CD4-positive, alpha-beta T cell treated with Interferon gamma for 1 hour (primary cell): ENCODE data around the gene RPUSD2.
A peak's percentile ranks its signal among the peaks of the same experiment; 100 is the strongest.

ENCODE experiments used
- DNase-seq: peaks from one replicate; pipeline ENCODE4 v3.0.0-alpha.2; 2020

The RPUSD2 gene

GRCh38 chr15:40569129-40569953 is at the start of gene RPUSD2:
Gene RPUSD2 (plus strand): TSS chr15:40569299. CDS start chr15:40569338, 39 bp downstream.
- DNase-seq, result peak; percentile 87

- no peak for DNase-seq
Observed at GRCh38 chr15:40523611-40524010, 45.5 kb upstream of the RPUSD2 start.

GRCh38 chr15:40525855-40526254 is 43.2 kb upstream of the RPUSD2 start:
- no peak for DNase-seq

- DNase-seq, result no peak
Observed at GRCh38 chr15:40528801-40529200, 40.3 kb upstream of the RPUSD2 start.

- no peak for DNase-seq
Observed at GRCh38 chr15:40533763-40534364, 35.2 kb upstream of the RPUSD2 start.

- no peak for DNase-seq
Observed at GRCh38 chr15:40534371-40534770, 34.7 kb upstream of the RPUSD2 start.

GRCh38 chr15:40536501-40536900 is 32.6 kb upstream of the RPUSD2 start:
- no peak for DNase-seq

GRCh38 chr15:40538976-40539375 is 30.1 kb upstream of the RPUSD2 start:
- DNase-seq, result no peak

- no peak for DNase-seq
Observed at GRCh38 chr15:40543082-40543481, 26.0 kb upstream of the RPUSD2 start.

GRCh38 chr15:40543631-40544294 is 25.3 kb upstream of the RPUSD2 start:
- DNase-seq, result no peak

- DNase-seq, result no peak
Observed at GRCh38 chr15:40545457-40545856, 23.6 kb upstream of the RPUSD2 start.

- no peak for DNase-seq
Observed at GRCh38 chr15:40548610-40549009, 20.5 kb upstream of the RPUSD2 start.

GRCh38 chr15:40549894-40550293 is 19.2 kb upstream of the RPUSD2 start:
- no peak for DNase-seq

GRCh38 chr15:40550341-40551037 is 18.6 kb upstream of the RPUSD2 start:
- peak; percentile 22 for DNase-seq

GRCh38 chr15:40554161-40554525 is 15.0 kb upstream of the RPUSD2 start:
- no peak for DNase-seq

GRCh38 chr15:40555876-40556275 is 13.2 kb upstream of the RPUSD2 start:
- no peak for DNase-seq

GRCh38 chr15:40558952-40559742 is 10.0 kb upstream of the RPUSD2 start:
- no peak for DNase-seq

- no peak for DNase-seq
Observed at GRCh38 chr15:40562691-40563090, 6.4 kb upstream of the RPUSD2 start.

- DNase-seq, result no peak
Observed at GRCh38 chr15:40563426-40563825, 5.7 kb upstream of the RPUSD2 start.

GRCh38 chr15:40564591-40565332 is 4.3 kb upstream of the RPUSD2 start, which contains the start of gene CCDC32:
Gene CCDC32 (minus strand): TSS chr15:40565042. CDS start chr15:40563015, 2,027 bp downstream.
- DNase-seq, result peak; percentile 94
